HepG2 (cell line): ENCODE results near the gene HOXC12. TPM values are rescaled to one million over a fixed set of nuclear protein-coding genes. Genes with fewer than 3 reads are reported as not detected.

Experiments used
- CHD4 ChIP-seq: fragments of 200-600 bp; sonication (generic); IDR thresholded peaks from 2 replicates; pipeline ENCODE4 v1.7.0; 2017; ENCODE audit warnings: mild to moderate bottlenecking, low read length, borderline replicate concordance
- GPN1 ChIP-seq: sonication (generic); formaldehyde crosslinking; IDR thresholded peaks from 2 replicates; pipeline ENCODE4 v1.5.1; 2020; ENCODE audit warnings: missing genetic modification reagents, borderline replicate concordance
- MXD4 ChIP-seq: IDR thresholded peaks from 2 replicates; pipeline ENCODE4 v1.6.1; 2016; ENCODE audit warnings: mild to moderate bottlenecking, missing biosample characterization, missing genetic modification reagents
- MYC ChIP-seq: sonication (generic); formaldehyde crosslinking; IDR thresholded peaks from 2 replicates; pipeline ENCODE4 v1.9.0; 2021; ENCODE audit warnings: missing genetic modification reagents, borderline replicate concordance
- SMC3 ChIP-seq: IDR thresholded peaks from 2 replicates; pipeline ENCODE4 v1.6.1; 2011; ENCODE audit warnings: low read length, improper control_type of control experiment
- THRA ChIP-seq: sonication (generic); formaldehyde crosslinking; IDR thresholded peaks from 2 replicates; pipeline ENCODE4 v1.4.0; 2020; ENCODE audit warnings: missing genetic modification reagents, borderline replicate concordance
- ZNF12 ChIP-seq: sonication (generic); formaldehyde crosslinking; IDR thresholded peaks from 2 replicates; pipeline ENCODE4 v1.5.0; 2020; ENCODE audit warnings: missing genetic modification reagents
- ZNF367 ChIP-seq: sonication (generic); formaldehyde crosslinking; IDR thresholded peaks from 2 replicates; pipeline ENCODE4 v1.4.0; 2020; ENCODE audit warnings: missing genetic modification reagents, borderline replicate concordance
- ZNF512B ChIP-seq: sonication (generic); formaldehyde crosslinking; IDR thresholded peaks from 2 replicates; pipeline ENCODE4 v1.5.1; 2020; ENCODE audit warnings: missing genetic modification reagents, mild to moderate bottlenecking, borderline replicate concordance
- ZNF609 ChIP-seq: sonication (generic); formaldehyde crosslinking; IDR thresholded peaks from 2 replicates; pipeline ENCODE4 v1.4.0; 2020; ENCODE audit warnings: mild to moderate bottlenecking, missing genetic modification reagents, borderline replicate concordance
- ZNF766 ChIP-seq: sonication (generic); formaldehyde crosslinking; IDR thresholded peaks from 2 replicates; pipeline ENCODE4 v1.5.0; 2020; ENCODE audit warnings: missing genetic modification reagents, borderline replicate concordance
- polyA plus RNA-seq, 8 experiments: library from polyadenylated mRNA; depleted of rRNA in 3 of 8; stranded (reverse) in 7 of 8; unstranded in 1 of 8; fragments of >200 nt; fragmentation: Illumina TruSeq in 4 of 8; extraction: Trizol in 4 of 8; gene quantifications; 2 replicates each; pipeline versions ENCODE4 v1.2.1 to v1.2.3, GENCODE V29; 2011 to 2016; ENCODE audit warnings: low read depth in 4 of 8, missing spikeins in 1 of 8, mixed read lengths in 1 of 8; ENCODE audit not compliant: insufficient read depth in 1 of 8
- total RNA-seq, 5 experiments: library from RNA; depleted of rRNA; stranded (reverse); fragments of >200 nt; fragmentation: Illumina TruSeq; extraction: Trizol; gene quantifications; 2 replicates each; pipeline ENCODE4 v1.2.3, GENCODE V29; 2016; ENCODE audit warnings: low read depth in 1 of 5
- TF ChIP-seq, protein P1 (sequence below): sonication (generic); formaldehyde crosslinking; IDR thresholded peaks from 2 replicates; pipeline ENCODE4 v1.5.1; 2020; ENCODE audit warnings: mild to moderate bottlenecking, missing genetic modification reagents, moderate library complexity
- TF ChIP-seq, protein P2 (sequence below): sonication (generic); formaldehyde crosslinking; conservative IDR thresholded peaks from 2 replicates; pipeline ENCODE4 v1.4.0; 2020; ENCODE audit warnings: missing genetic modification reagents

The HOXC12 gene
- total and polyA plus RNA-seq, 2 of the 13 experiments (the other 11 are each of a cell fraction or from before 2014, with no cell fraction given): not detected

DNA sequence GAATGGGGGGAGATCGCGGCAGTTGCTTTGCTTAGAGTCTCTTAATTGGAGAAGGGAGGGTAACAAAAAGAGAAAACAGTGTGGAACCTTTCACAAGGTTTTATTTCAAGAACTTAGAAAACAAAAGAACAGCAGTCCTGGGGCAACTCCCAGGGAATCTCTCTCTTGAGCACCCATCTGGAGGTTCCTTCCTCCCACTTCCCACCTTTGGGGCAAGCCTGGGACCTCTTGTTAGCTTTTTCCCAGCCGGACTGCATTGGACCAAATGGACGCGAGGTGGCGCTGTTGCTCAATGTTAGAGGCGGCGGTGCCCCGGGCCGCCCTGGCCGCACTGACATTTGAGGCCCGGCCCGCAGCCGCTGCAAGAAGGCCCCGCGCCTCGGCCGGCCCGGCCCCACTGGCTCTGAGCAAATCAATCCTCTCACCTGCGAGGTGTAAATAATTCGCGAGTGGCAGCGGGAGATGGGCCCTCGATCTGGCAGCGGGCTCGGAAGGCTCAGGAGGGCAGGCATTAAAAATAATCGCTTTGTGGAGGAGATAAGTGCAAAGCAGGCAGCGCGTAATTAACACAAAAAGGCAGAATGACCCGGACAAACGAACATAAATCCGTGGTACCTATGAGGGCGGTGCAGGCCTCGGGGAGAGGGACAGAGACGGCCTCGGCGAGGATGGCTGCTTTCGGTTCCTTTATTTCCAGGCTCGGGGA lies 51.3 kb downstream of the HOXC12 start (continued):
- TF ChIP-seq CHD4 (no peak), MXD4 (CRISPR knock-in tag) (no peak), ZNF367 (CRISPR knock-in tag) (no peak), GPN1 (CRISPR knock-in tag) (no peak), ZNF512B (no peak), ZNF12 (CRISPR knock-in tag) (no peak), THRA (CRISPR knock-in tag) (peak; percentile 58), ZNF766 (no peak), SMC3 (peak; percentile 78), ZNF609 (CRISPR knock-in tag) (no peak), MYC (CRISPR knock-in tag) (peak; percentile 14; the same call in 1 of the 2 replicates)
- TF ChIP-seq, protein P1, sequence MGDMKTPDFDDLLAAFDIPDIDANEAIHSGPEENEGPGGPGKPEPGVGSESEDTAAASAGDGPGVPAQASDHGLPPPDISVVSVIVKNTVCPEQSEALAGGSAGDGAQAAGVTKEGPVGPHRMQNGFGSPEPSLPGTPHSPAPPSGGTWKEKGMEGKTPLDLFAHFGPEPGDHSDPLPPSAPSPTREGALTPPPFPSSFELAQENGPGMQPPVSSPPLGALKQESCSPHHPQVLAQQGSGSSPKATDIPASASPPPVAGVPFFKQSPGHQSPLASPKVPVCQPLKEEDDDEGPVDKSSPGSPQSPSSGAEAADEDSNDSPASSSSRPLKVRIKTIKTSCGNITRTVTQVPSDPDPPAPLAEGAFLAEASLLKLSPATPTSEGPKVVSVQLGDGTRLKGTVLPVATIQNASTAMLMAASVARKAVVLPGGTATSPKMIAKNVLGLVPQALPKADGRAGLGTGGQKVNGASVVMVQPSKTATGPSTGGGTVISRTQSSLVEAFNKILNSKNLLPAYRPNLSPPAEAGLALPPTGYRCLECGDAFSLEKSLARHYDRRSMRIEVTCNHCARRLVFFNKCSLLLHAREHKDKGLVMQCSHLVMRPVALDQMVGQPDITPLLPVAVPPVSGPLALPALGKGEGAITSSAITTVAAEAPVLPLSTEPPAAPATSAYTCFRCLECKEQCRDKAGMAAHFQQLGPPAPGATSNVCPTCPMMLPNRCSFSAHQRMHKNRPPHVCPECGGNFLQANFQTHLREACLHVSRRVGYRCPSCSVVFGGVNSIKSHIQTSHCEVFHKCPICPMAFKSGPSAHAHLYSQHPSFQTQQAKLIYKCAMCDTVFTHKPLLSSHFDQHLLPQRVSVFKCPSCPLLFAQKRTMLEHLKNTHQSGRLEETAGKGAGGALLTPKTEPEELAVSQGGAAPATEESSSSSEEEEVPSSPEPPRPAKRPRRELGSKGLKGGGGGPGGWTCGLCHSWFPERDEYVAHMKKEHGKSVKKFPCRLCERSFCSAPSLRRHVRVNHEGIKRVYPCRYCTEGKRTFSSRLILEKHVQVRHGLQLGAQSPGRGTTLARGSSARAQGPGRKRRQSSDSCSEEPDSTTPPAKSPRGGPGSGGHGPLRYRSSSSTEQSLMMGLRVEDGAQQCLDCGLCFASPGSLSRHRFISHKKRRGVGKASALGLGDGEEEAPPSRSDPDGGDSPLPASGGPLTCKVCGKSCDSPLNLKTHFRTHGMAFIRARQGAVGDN: peak; percentile 44
- TF ChIP-seq, protein P2, sequence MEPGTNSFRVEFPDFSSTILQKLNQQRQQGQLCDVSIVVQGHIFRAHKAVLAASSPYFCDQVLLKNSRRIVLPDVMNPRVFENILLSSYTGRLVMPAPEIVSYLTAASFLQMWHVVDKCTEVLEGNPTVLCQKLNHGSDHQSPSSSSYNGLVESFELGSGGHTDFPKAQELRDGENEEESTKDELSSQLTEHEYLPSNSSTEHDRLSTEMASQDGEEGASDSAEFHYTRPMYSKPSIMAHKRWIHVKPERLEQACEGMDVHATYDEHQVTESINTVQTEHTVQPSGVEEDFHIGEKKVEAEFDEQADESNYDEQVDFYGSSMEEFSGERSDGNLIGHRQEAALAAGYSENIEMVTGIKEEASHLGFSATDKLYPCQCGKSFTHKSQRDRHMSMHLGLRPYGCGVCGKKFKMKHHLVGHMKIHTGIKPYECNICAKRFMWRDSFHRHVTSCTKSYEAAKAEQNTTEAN (CRISPR knock-in tag): no peak
